COLO829 (cell line): ENCODE measurements around the gene RUNX3.
"Not testable (repeated sequence)": the region's sequence is repeated elsewhere in the genome, so short reads cannot be mapped to it uniquely, and the experiment has no call there.

ENCODE experiments used
- DNase-seq: peaks from one replicate; pipeline ENCODE4 v3.0.0; 2012; ENCODE audit warnings: low spot score

Gene RUNX3

DNA sequence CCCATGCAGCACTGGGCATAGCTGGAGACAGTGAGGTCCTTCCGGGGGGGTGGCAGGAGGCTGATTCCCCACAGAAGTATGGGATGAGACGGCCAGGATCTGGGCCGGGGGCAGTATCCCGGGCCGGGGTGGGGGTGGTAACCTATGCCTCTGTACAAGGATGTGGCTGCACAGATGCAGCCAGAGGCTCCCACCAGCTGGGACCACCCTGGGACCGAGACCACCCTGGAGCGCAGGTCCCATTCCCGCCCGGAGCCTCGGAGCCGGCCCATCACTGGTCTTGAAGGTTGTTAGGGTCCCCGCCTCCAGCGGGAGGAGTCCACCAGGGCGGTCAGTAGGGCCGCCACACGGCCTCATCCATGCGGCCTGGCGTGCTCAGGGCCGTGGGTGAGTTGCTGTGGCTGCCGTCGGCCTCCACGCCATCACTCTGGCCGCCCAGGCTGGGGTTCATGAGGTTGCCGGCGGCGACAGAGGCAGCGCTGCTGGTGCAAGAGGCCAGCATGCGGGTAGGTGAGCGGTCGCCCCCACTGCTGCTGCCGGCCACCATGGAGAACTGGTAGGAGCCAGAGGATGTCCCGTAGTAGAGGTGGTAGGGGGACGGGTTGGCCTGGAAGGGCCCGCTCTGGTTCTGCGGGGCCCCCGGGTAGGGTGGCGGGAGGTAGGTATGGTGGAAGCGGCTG is 28.1 kb downstream of the RUNX3 start:
- DNase-seq: no peak

DNA sequence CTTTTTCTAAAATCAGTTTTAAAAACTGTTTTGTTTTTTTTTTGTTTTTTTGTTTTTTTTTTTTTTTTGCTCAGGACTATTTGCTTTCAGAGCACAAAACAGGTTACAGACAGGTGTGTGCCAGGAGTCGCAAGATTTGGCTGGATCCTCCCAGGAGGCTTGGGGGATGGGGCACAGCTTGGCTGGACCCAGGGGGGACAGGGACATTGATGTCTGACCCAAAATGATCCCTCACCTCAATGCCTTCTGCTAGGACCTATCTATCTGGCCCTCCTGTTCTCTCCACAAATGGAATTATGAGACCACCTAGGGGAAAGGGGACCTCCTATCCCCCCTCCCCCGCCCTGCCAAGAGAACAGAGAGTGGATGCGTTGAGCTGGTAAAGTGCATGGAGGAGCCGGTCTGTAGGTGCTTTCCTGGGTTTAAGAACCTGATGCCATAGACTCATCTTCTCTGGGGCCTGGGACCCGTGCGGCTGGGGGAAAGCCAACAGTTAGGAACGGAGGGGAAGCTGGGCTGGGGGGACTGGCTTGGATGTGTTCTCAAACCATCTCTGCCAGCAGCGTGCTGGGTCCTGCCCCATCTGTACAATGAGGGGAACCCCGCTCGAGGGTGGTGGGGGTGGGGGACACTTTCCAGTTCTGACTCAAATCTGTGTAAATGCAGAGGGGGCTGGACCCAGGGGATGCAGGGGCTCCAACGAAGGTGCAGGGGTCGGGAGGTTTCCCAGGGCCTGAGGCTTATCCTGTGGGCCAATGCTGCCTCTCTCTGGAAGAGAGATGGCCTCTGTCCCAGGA is 28.9 kb downstream of the RUNX3 start:
- no peak for DNase-seq

DNA sequence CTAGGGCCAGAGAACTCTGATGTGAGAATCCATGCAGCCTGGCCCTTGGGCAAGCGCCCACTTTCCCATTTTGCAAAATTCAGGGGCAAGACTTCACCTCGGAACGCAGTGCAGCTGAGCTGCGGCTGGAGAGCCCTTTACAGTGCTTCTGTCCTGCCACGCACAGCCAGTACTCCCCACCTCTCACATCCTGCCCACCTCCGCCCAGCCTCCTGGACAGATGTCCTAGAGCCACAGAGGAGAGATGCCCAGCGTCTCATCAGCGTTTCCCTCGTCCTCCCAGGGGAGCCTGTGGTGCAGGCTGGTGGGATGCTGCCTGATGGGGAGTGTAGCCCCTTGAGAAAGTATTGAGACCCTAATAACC is 29.6 kb downstream of the RUNX3 start:
- DNase-seq: no peak

GRCh38 chr1:24899581-24900485 is 30.2 kb downstream of the RUNX3 start:
- no peak for DNase-seq

- DNase-seq: no peak
Observed at GRCh38 chr1:24898909-24899439, 31.1 kb downstream of the RUNX3 start.

DNA sequence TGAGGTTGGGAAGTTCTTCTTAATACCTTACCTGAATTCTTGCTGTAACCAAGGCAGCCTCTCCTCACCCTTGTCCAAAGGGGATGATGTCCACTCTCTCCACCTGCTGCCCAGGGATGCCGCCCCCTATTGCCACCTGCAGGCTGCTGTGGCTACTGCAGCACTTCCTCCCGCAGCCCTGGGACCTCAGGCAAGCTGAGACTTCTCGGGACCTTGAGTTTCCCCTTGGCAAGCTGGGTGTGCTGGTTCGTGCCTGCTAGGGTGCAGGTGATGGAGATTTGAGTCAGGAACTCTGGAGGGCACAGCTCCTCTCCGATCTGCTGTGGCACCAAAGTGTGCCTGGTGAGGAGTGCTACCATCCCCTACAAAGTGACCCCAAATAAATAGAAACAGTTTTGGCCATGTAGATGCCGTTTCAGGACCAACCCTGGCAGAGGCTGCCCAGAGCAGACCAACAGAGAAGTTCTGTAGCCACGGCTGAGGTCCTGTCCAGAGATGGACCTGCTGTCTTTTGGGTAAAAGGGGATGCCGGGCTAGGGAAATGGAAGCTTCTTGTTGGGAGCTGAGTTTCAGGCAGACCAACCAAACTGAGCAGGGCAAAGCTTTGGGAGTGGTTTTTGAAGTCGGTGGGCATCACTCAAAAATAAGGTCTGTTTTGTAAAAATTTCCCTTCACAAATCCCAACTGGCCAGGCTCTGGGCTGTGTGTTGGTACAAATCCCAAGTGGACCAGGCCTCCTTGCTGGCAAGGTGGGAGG is 31.7 kb downstream of the RUNX3 start:
- peak; percentile 51 for DNase-seq

DNA sequence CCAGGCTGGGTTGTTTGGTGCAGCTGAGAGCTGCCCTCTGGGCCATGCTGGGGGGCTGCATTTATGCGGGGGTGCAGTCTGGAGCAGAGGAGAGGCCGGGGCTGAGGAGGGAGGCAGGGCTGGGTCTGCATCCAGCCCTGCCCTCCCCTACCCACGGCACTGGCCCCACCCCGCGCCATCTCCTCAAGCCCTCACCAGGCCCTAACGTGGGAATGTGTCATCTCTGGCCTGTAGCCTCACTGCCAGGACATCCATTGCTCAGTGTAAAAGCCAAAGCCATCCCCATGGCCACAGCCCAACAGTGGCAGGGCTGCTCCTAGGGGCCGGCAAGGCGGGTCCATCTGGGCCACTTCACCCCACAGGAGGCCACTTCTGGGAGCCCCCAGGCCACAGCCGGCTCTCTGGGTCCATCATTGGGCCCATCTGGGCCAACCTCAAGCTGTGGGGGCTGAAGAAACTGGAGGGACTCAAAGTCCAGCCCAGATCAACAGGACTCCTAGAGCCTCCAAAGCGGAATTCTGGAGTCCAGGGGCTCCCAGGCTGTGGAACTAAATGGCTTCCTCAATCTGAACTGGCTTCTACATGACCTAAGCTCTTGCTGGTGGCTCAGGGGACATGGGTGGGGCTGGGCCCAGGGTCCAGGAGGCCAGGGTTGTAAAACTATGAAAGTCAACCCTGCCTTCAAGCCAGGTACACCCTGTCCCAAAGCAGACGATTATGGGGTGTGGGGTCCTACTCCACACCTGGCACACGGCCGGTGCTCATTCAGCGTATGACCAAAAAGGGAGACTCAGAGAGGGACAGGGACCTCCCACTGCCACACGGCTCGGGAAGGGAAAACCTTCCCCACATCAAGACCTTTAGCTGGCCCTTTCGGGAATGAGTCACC is 32.6 kb downstream of the RUNX3 start:
- no peak for DNase-seq

DNA sequence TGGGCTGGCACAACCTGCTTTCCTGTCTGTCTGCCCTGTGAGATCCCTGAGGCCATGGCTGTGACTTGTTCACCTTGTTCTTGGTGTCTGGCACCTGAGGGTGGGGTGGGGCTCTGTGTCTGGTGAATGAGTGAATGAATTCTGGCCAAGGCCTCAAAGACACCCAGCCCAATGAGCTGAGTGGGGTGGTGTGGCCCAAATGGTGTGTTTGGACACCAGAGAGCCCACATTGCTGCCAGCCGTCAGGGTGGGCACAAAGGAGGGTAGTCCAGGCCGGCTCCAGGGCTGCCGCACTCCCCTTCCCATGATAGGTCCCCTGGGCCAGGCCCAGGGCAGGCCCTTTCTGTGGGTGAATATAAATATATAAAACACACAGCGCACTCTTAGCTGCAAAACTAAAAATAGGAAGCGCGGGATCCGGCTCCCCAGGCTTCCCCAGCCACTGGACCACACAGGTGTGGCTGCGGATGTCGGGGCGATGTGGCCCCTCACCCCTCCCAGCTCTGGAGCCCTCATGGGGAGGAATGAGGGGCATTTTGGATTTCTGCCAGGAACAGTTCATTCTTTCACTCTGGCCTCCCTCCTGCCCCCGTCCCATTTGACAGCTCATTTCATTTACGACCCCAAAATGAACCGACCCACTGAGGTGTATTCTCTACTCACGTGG is 33.3 kb downstream of the RUNX3 start:
- no peak for DNase-seq

- DNase-seq: no peak
Observed at GRCh38 chr1:24896176-24896575, 33.9 kb downstream of the RUNX3 start.

- DNase-seq: no peak
Observed at GRCh38 chr1:24895511-24895910, 34.6 kb downstream of the RUNX3 start.

- DNase-seq: no peak
Observed at GRCh38 chr1:24894002-24894401, 36.1 kb downstream of the RUNX3 start.

- DNase-seq: no peak
Observed at GRCh38 chr1:24893431-24893830, 36.6 kb downstream of the RUNX3 start.

DNA sequence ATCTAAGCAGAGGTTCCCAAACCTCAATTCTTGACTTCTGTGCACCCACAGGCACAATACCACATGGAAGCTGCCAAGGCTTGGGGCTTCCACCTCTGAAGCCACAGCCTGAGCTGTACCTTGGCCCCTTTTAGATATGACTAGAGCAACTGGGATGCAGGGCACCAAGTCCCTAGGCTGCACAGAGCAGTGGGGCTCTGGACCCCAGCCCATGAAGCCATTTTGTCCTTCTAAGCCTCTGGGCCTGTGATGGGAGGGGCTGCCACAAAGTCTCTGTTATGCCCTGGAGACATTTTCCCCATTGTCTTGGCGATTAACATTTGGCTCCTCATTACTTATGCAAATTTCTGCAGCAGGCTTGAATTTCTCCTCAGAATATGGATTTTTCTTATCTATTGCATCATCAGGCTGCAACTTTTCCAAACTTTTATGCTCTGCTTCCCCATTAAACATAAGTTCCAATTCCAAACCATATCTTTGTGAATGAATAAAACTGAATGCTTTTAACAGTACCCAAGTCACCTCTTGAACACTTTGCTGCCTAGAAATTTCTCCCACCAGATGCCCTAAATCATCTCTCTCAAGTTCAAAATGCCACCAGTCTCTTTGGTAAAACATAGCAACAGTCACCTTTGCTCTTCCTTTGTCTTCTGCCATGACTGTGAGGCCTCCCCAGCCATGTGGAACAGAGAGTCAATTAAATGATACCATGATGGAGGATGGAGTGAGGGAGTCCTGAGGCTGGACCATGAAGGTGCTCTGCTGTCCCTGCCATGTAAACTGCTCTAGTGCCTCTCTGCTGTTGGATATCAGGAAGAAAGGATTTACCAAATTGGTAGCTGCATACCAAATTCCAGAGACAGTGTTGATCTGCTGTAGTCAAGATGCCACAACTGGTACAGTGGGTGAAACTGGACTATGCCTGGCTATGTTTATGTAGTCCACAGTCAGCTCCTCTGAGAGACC is 37.6 kb downstream of the RUNX3 start:
- no peak for DNase-seq

DNA sequence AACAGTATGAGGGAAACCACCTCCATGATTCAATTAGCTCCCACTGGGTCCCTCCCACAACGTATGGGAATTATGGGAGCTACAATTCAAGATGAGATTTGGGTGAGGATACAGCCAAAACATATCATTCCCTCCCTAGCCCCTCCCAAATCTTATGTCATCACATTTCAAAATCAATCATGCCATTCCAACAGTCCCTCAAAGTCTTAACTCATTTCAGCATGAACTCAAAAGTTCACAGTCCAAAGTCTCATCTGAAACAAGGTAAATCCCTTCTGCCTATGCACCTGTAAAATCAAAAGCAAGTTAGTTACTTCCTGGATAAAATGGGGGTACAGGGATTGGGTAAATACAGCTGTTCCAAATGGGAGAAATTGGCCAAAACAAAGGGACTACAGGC is 38.7 kb downstream of the RUNX3 start:
- DNase-seq: not testable (repeated sequence)

DNA sequence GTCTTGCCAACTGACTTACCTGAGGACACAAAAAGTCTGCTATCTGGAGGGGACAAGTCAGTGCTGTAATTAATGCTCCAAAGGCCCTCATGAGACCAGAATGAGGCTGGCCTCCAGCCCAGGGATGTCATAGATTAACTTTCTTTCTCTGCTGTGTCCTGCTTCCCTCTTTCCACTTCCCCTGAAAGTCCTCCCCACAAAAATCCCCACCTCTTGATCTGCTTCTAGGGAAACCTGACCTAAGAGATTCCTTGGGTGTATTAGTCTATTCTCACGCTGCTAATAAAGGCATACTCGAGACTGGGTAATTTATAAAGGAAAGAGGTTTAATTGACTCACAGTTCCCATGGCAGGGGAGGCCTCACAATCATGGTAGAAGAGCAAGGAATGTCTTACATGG is 39.2 kb downstream of the RUNX3 start:
- no peak for DNase-seq

DNA sequence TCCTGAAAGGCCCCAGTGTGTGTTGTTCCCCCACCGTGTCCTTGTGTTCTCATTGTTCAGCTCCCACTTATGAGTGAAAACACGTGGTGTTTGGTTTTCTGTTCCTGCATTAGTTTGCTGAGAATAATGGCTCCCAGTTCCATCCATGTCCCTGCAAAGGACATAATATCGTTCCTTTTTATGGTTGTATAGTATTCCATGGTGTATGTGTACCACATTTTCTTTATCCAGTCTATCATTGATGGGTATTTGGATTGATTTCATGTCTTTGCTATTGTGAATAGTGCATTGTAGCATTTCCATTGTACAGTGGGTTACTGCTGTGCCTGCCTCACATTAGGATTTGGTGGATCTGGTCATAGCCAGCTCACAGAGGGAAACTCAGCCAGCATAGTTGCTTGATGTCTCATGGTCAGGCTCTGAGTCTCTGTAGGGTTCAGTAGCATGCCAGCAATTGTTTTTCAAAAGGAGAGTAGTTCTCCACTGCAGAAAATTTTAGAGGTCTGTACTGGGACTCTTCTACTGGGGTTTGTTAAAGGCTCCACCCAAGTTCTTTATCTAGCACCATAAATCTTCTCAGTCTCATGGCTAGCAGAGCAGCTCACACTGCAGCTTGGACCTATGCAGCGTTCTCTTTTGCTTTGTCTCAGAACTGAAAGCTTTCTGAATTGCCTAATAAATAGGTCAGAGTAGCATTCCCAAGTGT is 41.0 kb downstream of the RUNX3 start:
- no peak for DNase-seq

GRCh38 chr1:24888061-24888970 is 41.8 kb downstream of the RUNX3 start:
- DNase-seq: no peak
